Upper lobe of left lung (tissue), 4 donors: ENCODE measurements around the gene CHCHD6.

Source experiments
- EP300 ChIP-seq, 4 donors: sonication (generic); formaldehyde crosslinking; IDR thresholded peaks; one replicate each; pipeline ENCODE4 v1.5.1; 2017; ENCODE audit warnings: antibody characterized with exemption in 4 of 4, control low read depth in 2 of 4
- POLR2A ChIP-seq, 4 donors: fragments of 450-650 bp; IDR thresholded peaks; one replicate each; pipeline ENCODE4 v1.5.1; 2016 to 2017; ENCODE audit warnings: antibody characterized with exemption in 4 of 4, mild to moderate bottlenecking in 2 of 4
- POLR2AphosphoS5 ChIP-seq, 2 donors: sonication (generic); formaldehyde crosslinking; IDR thresholded peaks; one replicate each; pipeline ENCODE4 v1.5.1; 2017; ENCODE audit warnings: antibody characterized with exemption in 2 of 2
- TF ChIP-seq, protein P1 (sequence below), 6 experiments: fragments of 450-650 bp in 4 of 6; fragments of 200-600 bp in 2 of 6; sonication (generic) in 2 of 6; IDR thresholded peaks; one replicate each; pipeline ENCODE4 v1.5.1; 2016 to 2019; ENCODE audit warnings: antibody characterized with exemption in 6 of 6

DNA sequence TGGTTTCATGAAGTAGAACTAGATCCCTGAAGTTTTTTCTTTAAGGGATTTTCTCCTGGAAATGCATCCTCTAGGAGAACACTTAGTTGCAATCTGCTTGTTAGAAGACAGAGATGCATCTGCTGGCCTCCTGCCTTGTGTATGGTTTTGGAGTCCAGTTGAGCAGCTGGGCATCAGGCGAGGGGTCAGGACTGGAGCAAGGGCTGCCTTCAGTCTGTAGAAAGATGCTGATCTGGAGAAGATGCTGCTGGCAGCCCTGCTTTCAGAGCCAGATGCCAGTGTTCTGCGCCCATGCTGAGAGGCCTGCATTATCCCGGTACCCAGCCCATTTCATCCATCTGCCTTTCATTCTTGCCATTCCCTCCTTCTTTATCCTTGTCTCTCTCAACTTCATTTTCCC, 77.4 kb downstream of the CHCHD6 start:
- TF ChIP-seq, protein P1, sequence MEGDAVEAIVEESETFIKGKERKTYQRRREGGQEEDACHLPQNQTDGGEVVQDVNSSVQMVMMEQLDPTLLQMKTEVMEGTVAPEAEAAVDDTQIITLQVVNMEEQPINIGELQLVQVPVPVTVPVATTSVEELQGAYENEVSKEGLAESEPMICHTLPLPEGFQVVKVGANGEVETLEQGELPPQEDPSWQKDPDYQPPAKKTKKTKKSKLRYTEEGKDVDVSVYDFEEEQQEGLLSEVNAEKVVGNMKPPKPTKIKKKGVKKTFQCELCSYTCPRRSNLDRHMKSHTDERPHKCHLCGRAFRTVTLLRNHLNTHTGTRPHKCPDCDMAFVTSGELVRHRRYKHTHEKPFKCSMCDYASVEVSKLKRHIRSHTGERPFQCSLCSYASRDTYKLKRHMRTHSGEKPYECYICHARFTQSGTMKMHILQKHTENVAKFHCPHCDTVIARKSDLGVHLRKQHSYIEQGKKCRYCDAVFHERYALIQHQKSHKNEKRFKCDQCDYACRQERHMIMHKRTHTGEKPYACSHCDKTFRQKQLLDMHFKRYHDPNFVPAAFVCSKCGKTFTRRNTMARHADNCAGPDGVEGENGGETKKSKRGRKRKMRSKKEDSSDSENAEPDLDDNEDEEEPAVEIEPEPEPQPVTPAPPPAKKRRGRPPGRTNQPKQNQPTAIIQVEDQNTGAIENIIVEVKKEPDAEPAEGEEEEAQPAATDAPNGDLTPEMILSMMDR (IDR thresholded peaks at IDR 0.05) = no peak
- TF ChIP-seq EP300 (IDR thresholded peaks at IDR 0.05) (no peak), POLR2A (IDR thresholded peaks at IDR 0.05) (no peak), POLR2AphosphoS5 (IDR thresholded peaks at IDR 0.05) (no peak)
